Subcutaneous abdominal adipose tissue (tissue), 5 donors: Measurements from ENCODE around the gene KAZALD1.

Experiments
- H3K27ac ChIP-seq: one replicate; pipeline ENCODE4 v1.7.0; 2013; ENCODE audit warnings: low read depth, mild to moderate bottlenecking, inconsistent platforms, low read length, moderate library complexity
- H3K27me3 ChIP-seq, 5 donors: one replicate each; pipeline ENCODE4 v1.7.0; 2013; ENCODE audit warnings: low read length in 5 of 5, inconsistent platforms in 1 of 5; ENCODE audit not compliant: control insufficient read depth in 5 of 5, insufficient read depth in 4 of 5
- H3K36me3 ChIP-seq, 5 donors: one replicate each; pipeline ENCODE4 v1.7.0; 2013; ENCODE audit warnings: low read length in 5 of 5; ENCODE audit not compliant: control insufficient read depth in 5 of 5, insufficient read depth in 5 of 5
- H3K4me1 ChIP-seq, 5 donors: one replicate each; pipeline ENCODE4 v1.7.0; 2013; ENCODE audit warnings: low read length in 5 of 5, mild to moderate bottlenecking in 3 of 5, moderate library complexity in 1 of 5; ENCODE audit not compliant: control insufficient read depth in 5 of 5, insufficient read depth in 5 of 5
- H3K4me3 ChIP-seq, 5 donors: one replicate each; pipeline ENCODE4 v1.7.0; 2013; ENCODE audit warnings: low read length in 5 of 5, low read depth in 1 of 5
- H3K9ac ChIP-seq, 5 donors: one replicate each; pipeline ENCODE4 v1.7.0; 2013; ENCODE audit warnings: low read length in 5 of 5, mild to moderate bottlenecking in 4 of 5, moderate library complexity in 3 of 5
- H3K9me3 ChIP-seq, 5 donors: one replicate each; pipeline ENCODE4 v1.7.0; 2013; ENCODE audit warnings: low read length in 5 of 5; ENCODE audit not compliant: control insufficient read depth in 5 of 5
- donor health status: healthy.
- donor health status: healthy.
- donor health status: healthy.
- donor health status: healthy.
- donor health status: healthy.

Gene KAZALD1

GRCh38 chr10:101035916-101036702 lies 25.7 kb upstream of the KAZALD1 start:
- Histone ChIP-seq H3K4me1 (peaks cover 2 to 28% (median 22%) of the 10 kb centered on the region in 5 donors), H3K9ac (no peak overlapping the region), H3K9me3 (no peaks in the 10 kb centered on the region), H3K27ac (no peak overlapping the region), H3K27me3 (no peaks in the 10 kb centered on the region), H3K4me3 (no peak overlapping the region), H3K36me3 (peaks cover 0 to 61% (median 56%) of the 10 kb centered on the region in 5 donors)

GRCh38 chr10:101036726-101037125 lies 25.1 kb upstream of the KAZALD1 start:
- H3K4me1 ChIP-seq, result peaks cover 2 to 22% (median 17%) of the 10 kb centered on the region in 5 donors
- H3K36me3 ChIP-seq, result peaks cover 0 to 61% (median 56%) of the 10 kb centered on the region in 5 donors
- H3K4me3 ChIP-seq, result no peak overlapping the region
- H3K27ac ChIP-seq, result no peak overlapping the region
- H3K9ac ChIP-seq, result no peak overlapping the region
- H3K9me3 ChIP-seq, result no peaks in the 10 kb centered on the region
- no peaks in the 10 kb centered on the region for H3K27me3 ChIP-seq

DNA sequence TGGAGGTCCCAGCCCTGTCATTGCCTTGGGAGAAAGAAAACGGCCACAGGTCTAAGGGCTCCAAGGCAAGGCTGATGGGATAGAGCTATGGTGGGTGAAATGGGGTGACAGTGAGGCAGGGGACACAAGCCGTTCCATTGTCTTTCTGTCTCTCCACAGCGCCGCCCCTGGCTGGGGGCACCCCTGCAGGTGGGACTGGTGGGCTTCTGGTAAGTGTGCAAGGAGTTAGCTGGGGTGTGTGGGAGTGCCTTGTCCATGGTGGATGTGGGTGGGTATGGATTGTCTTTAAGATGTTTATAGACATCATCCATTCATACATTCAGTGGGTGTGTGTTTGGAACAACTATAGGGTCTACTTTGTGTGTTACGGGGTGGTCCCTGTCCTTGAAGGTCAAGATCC lies 23.3 kb upstream of the KAZALD1 start:
- H3K27ac ChIP-seq, result no peak overlapping the region
- H3K36me3 ChIP-seq, result peaks cover 0 to 61% (median 56%) of the 10 kb centered on the region in 5 donors
- no peak overlapping the region for H3K4me3 ChIP-seq
- no peaks in the 10 kb centered on the region for H3K27me3 ChIP-seq
- peaks cover 10 to 19% (median 16%) of the 10 kb centered on the region in 5 donors for H3K4me1 ChIP-seq
- no peak overlapping the region for H3K9ac ChIP-seq
- H3K9me3 ChIP-seq, result no peaks in the 10 kb centered on the region

- peaks cover 11 to 20% (median 16%) of the 10 kb centered on the region in 5 donors for H3K4me1 ChIP-seq
- H3K9me3 ChIP-seq, result no peaks in the 10 kb centered on the region
- peaks cover 0 to 54% (median 51%) of the 10 kb centered on the region in 5 donors for H3K36me3 ChIP-seq
- no peak overlapping the region for H3K4me3 ChIP-seq
- no peak overlapping the region for H3K27ac ChIP-seq
- H3K27me3 ChIP-seq, result no peaks in the 10 kb centered on the region
- no peak overlapping the region for H3K9ac ChIP-seq
Observed at GRCh38 chr10:101040061-101040460, 21.7 kb upstream of the KAZALD1 start.

DNA sequence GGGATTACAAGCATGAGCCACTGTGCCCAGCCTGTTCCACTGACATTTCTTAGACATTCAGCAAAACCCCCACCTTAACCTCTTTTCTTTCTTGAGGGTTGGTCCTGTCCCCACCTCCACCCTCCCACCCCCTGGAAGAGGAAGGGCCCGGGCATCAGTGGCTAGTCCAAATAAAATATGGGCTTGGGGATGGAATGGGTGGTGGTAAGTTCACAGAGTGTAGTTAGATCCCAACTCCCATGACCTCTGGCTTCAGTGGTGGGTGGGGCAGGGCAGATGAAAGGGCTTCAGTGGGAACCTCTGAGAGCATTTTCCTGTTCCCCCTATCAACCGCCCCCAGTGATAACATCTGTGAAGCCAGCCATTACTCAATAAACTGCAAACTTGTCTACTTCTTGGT lies 20.9 kb upstream of the KAZALD1 start:
- no peak overlapping the region for H3K4me3 ChIP-seq
- H3K27me3 ChIP-seq, result peaks cover 0 to 3% (median 0%) of the 10 kb centered on the region in 5 donors
- H3K9me3 ChIP-seq, result no peaks in the 10 kb centered on the region
- peaks cover 11 to 20% (median 16%) of the 10 kb centered on the region in 5 donors for H3K4me1 ChIP-seq
- no peak overlapping the region for H3K27ac ChIP-seq
- no peak overlapping the region for H3K9ac ChIP-seq
- H3K36me3 ChIP-seq, result peaks cover 0 to 46% (median 43%) of the 10 kb centered on the region in 5 donors

GRCh38 chr10:101041252-101041761 lies 20.5 kb upstream of the KAZALD1 start:
- Histone ChIP-seq H3K9me3 (no peaks in the 10 kb centered on the region), H3K4me1 (peaks cover 11 to 20% (median 16%) of the 10 kb centered on the region in 5 donors), H3K9ac (no peak overlapping the region), H3K27me3 (peaks cover 0 to 3% (median 2%) of the 10 kb centered on the region in 5 donors), H3K4me3 (no peak overlapping the region), H3K27ac (no peak overlapping the region), H3K36me3 (peaks cover 0 to 41% (median 39%) of the 10 kb centered on the region in 5 donors)

DNA sequence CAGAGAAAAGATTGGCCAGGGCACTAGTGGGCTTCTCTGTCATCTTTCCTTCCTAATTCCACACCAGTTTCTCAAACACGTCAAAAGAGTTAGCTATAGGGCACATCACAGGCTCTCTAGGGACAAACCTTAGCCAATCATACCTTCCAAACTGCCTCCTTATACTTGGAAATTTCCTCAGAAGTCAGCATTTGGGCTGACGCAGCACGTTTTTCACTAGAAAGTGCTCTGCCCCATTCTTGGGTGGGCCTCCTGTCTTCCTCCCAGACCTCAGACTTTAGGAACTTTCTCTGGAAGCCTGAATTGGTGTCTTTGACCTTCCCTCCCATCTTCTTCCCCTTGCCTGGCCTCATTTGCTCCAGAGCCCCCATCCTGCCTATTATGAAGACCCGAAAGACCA lies 19.7 kb upstream of the KAZALD1 start:
- peaks cover 11 to 20% (median 16%) of the 10 kb centered on the region in 5 donors for H3K4me1 ChIP-seq
- H3K9me3 ChIP-seq, result no peaks in the 10 kb centered on the region
- peaks cover 0 to 33% (median 31%) of the 10 kb centered on the region in 5 donors for H3K36me3 ChIP-seq
- peak overlapping the region in 4 of 5 donors; percentile 9 to 85 (median 73) for H3K9ac ChIP-seq
- H3K27ac ChIP-seq, result peak overlapping the region; percentile 76
- H3K27me3 ChIP-seq, result peaks cover 5 to 11% (median 8%) of the 10 kb centered on the region in 5 donors
- H3K4me3 ChIP-seq, result peak overlapping the region; percentile 60 to 88 (median 75)

GRCh38 chr10:101042667-101043362 lies 19.0 kb upstream of the KAZALD1 start:
- Histone ChIP-seq H3K27me3 (peaks cover 12 to 18% (median 14%) of the 10 kb centered on the region in 5 donors), H3K36me3 (peaks cover 0 to 26% (median 24%) of the 10 kb centered on the region in 5 donors), H3K9me3 (no peaks in the 10 kb centered on the region), H3K4me1 (peaks cover 11 to 20% (median 16%) of the 10 kb centered on the region in 5 donors), H3K9ac (peak overlapping the region; percentile 58 to 85 (median 80)), H3K27ac (peak overlapping the region; percentile 76), H3K4me3 (peak overlapping the region; percentile 60 to 88 (median 75))

DNA sequence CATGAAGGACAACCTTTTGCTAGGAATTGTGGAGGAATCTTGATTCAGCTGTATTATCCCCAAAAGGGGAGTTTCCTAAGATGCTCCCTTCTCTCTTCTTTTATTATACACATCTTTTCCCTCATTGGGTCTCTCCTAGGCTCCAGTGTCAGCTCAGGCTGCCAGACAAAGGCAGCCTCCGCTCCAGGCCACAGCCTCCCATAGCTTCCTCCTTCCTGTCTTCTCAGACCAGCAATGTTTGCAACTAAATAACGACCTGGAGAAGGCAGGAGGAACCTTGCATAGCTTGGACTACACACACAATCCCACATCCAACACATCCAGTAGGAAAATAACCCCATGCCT lies 18.5 kb upstream of the KAZALD1 start:
- H3K36me3 ChIP-seq, result peaks cover 0 to 21% (median 18%) of the 10 kb centered on the region in 5 donors
- H3K4me1 ChIP-seq, result peaks cover 11 to 20% (median 16%) of the 10 kb centered on the region in 5 donors
- H3K4me3 ChIP-seq, result peak overlapping the region; percentile 60 to 88 (median 75)
- peak overlapping the region; percentile 7 to 85 (median 80) for H3K9ac ChIP-seq
- H3K9me3 ChIP-seq, result no peaks in the 10 kb centered on the region
- H3K27me3 ChIP-seq, result peaks cover 17 to 23% (median 19%) of the 10 kb centered on the region in 5 donors
- H3K27ac ChIP-seq, result peak overlapping the region; percentile 76
